GM21360 (cell line): Measurements from ENCODE around the gene SURF2.
"Not testable (repeated sequence)": the region's sequence is repeated elsewhere in the genome, so short reads cannot be mapped to it uniquely, and the experiment has no call there.

Experiments used
- ATAC-seq: cut with Tn5 transposase; IDR thresholded peaks from one replicate; pipeline ENCODE4 v1.9.1; 2021; ENCODE audit warnings: mild to moderate bottlenecking, moderate library complexity; ENCODE audit not compliant: unreplicated experiment

SURF2 gene

DNA sequence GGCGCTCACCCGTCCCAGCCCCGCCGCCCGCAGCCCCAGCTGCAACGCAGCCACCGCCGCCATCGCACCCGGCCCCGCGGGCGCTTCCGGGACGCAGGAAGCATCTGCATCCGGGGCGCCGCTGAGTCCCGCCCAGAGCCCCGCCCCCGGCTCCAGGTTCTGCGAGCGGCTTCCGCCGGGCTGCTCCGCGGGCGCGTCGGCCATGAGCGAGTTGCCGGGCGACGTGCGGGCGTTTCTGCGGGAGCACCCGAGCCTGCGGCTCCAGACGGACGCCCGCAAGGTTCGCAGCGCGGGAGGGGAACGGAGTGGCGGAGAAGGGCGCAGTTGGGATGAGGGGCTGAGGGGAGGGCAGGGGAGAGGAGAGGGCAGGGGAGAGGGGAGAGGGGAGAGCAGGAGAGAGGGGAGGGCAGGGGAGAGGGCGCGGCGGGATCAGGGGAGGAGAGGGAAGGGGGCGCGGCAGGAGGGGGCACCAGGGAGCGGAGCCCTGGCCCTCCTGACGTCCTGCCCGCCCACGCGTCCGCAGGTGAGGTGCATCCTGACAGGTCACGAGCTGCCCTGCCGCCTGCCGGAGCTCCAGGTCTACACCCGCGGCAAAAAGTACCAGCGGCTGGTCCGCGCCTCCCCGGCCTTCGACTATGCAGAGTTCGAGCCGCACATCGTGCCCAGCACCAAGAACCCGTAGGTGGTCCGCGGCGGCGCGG is at the start of gene SURF2, which contains the start of gene SURF1:
Gene SURF2, plus strand, starts transcription at position 160 of the 701 bp plus-strand sequence. Its CDS starts 43 bp downstream, at position 203.
Gene SURF1, minus strand, starts transcription at position 97 of the 701 bp plus-strand sequence. Its CDS starts 34 bp downstream, at position 63.
- no peak for ATAC-seq

DNA sequence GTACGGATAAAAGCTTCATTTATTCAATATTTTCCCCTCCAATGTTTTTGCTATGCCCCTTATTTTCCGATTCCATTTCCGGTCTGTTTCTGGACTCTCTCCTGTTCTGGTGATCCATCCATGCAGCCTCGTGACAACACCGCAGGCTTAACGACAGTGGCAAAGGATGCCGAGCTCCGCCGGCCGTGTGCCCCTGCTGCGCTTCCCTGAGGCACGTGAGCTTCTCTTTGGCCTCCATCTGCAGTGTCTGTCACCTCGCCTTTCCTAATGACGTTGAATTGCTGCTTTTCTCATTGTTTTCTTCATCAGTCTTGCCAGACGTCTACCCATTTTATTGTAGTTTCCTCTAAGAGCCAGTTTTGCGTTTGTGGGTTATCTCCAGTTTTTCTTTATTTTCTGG is 49.0 kb upstream of the SURF2 start:
- ATAC-seq = no peak

DNA sequence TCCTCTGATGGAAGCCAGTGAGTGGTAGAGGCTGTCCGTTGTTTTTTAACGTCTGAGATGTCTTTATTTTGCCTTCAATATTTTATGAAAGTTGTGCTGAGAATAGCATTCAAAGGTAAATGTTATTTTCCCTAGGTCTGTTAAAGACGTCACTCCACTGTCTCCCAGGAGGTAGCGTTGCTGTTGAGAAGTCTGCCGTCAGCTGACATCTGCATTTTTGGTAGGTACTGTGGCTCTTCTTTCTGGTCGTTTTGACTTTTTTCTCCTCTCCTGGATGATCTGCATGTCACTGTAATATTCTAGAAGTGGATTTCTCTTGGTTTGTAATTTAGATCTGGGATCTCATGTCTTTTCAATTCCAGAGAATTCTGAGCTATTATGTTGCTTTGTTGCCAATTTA is 46.7 kb upstream of the SURF2 start:
- ATAC-seq = no peak

DNA sequence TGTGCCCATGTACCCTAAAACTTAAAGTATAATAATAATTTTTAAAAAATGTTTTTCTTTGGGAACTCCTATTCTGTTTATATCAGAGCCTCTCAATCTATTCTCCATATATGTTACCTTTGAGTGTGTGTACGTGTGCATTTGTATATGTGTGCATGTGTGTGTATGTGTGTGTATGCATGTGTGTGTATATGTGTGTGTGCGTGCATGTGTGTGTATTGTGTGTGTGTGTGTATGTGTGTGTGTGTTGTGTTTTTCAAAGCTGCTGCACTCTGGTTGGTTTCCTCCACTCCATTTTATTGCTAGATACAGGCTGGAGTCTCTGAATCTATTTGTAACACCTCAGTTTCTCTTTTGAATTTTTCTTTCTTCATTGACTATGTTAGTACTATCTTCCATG is 40.4 kb upstream of the SURF2 start:
- ATAC-seq = no peak

DNA sequence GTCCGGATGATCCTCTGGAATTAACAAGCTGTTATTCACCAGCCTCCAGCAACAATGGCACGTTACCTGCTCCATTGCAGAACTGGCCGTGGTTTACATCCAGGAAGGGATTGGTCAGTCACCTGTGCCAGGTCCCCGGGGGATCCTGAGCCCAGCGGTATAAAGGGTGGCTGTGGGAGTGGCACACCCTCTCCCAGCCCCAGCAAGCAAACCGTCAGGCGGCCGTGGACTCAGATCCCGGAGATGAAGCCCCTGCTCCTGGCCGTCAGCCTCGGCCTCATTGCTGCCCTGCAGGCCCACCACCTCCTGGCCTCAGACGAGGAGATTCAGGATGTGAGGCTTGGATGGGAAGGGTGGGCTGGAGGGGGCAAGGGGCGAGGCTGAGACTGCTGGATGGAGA is 38.8 kb upstream of the SURF2 start:
- ATAC-seq = not testable (repeated sequence)

DNA sequence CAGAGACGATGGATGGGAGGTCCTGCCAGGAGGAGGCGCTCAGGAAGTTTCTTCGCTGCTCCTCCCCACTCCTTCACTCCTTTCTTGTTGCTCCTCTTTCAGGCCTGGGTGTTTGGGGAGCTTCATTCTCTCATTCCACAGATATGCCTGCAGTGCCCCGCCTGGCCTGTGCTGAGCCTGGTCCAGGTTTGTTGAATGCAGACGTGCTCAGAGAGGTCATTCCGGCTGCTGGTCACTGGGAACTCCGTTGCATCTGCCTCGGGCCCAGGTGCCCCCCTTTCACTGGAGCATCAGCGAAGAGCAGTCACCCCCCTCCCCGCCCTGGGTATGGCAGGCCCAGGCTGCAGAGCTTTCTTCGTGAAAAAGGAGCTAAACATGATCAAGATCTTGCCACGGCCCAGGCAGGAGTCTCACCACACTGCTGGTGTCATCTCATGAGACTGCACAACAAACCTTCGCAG is 35.9 kb upstream of the SURF2 start:
- ATAC-seq = no peak

DNA sequence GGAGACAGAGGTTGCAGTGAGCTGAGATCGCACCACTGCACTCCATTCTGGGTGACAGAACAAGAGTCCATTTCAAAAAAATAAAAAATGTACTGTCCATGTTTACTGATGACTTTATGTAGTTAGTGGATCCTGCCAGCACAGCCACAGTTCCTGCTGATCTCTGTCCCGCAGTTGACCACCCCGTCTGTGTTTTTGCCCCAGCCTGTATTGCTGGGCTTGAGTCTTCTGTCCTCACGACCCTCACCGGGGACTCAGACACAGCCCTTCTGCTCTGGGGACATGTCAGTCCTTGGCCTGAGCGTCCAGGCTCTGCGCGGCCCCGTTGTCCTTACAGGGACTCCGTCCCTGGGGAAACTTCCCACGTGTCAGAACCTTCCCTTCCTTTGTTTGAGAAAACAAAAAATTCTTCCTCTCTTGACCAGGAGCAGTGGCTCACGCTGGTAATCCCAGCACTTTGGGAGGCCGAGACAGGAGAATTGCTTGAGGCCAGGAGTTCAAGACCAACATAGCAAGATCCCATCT is 34.9 kb upstream of the SURF2 start:
- no peak for ATAC-seq

DNA sequence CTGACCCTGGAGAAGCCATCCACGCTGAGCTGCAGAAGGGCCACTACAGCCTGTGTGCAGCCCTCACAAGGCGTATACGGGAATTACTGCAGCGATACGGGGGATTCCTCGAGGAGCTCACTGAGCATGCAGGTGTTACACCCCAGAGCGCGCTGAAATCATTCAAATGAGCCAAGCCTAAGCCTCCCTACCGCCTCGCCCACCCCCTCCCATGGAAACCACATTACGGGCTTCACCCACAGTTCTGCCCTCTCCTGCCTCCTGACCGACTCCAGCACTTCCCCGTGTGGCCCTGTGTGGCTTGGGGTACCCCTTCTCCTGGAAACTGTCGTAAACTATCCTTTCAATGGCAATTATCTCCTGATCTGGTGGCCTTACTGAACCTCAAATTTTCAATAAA is 33.6 kb upstream of the SURF2 start:
- ATAC-seq = no peak

DNA sequence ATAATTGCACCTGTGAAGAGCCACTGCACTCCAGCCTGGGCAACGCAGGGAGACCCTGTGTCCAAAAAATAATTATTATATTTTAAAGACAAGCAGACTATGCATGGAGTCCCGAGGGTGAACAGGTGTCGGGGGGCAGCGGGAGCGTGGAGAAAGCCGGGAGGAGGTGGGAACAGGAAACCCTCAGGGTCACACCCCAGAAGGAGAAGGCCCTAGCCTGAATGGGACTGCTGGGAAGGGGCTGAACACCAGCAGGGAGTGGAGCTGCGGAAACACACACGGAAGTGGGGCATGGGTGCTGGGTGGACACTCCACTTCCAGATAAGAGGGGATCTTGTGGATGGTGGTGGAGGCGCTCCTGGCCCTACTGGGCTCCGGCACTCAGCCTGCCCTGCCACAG is 33.1 kb upstream of the SURF2 start:
- no peak for ATAC-seq

DNA sequence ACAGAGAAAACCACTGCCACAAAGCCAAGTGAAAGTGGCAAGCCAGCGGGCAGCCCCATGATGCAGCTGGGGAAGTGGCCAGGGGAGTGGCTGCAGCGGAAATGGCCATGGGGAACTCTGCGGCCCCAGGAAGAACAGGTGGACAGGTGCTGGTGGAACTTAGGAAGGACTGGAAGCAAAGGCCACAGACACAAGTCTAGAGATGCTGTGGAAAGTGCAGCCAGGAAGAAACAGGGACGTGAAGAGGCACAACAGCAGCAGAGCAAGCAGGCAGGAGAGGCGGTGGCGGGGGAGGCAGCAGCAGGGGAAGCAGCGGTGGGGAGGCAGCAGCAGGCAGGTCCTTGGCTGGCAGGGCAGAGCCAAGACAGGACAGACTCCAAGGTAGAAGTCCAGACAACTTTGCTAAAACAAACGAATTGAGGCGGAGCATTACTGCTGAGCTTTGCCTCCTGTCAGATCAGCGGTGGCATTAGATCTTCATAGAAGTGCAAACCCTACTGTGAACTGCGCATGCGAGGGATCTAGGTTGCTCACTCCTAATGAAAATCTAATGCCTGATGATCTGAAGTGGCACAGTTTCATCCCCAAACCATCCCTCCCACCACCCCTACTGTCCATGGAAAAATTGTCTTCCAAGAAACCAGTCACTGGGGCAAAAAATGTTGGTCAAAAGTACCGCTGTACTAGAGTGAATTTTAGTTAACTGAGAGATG is 32.2 kb upstream of the SURF2 start:
- ATAC-seq = no peak

DNA sequence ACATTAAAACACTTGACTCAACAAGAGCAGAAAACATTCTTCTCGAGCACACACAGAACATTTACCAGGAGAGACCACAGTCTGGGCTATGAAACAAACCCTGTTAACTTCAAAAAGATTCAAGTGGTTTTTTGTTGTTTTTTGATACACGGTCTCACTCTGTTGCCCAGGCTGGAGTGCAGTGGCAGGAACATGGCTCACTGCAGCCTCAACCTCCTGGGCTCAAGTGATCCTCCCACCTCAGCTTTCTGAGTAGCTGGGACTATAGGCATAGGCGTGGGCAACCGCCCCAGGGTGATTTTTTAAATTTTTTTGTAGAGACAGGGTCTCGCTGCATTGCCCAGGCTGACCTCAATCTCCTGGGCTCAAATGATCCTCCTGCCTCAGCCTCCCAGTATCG is 29.3 kb upstream of the SURF2 start:
- ATAC-seq = not testable (repeated sequence)

DNA sequence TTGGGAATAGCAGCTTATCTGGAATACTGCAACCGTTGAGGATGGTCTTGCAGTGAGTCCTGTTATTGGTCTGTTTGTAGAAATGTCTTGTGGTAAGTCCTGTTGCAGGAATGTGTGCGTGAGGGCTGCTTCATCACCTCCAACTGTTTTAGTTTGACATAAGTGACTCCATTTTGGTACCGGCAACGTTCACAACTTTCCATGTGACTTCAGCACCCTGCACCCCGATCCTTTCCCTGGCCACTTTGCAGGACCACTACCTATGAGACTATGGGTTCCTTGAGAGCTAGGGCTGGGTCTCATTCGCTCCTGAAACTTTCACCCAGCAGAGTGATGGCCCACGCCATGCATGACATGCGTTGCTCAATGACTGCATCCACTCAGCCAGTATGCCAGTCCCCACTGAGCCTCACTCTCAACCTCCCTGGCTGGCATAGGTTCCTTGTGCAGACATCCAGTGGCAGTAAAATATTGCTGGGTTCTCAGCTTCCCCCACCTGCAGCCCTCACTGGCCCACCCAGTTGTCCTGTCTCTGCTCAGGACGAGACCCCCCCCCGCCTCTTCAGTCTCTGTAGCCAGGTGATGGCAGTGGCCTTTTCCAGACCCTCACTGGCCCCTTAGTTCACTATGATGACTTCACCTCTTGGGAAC is 28.4 kb upstream of the SURF2 start:
- ATAC-seq = no peak

DNA sequence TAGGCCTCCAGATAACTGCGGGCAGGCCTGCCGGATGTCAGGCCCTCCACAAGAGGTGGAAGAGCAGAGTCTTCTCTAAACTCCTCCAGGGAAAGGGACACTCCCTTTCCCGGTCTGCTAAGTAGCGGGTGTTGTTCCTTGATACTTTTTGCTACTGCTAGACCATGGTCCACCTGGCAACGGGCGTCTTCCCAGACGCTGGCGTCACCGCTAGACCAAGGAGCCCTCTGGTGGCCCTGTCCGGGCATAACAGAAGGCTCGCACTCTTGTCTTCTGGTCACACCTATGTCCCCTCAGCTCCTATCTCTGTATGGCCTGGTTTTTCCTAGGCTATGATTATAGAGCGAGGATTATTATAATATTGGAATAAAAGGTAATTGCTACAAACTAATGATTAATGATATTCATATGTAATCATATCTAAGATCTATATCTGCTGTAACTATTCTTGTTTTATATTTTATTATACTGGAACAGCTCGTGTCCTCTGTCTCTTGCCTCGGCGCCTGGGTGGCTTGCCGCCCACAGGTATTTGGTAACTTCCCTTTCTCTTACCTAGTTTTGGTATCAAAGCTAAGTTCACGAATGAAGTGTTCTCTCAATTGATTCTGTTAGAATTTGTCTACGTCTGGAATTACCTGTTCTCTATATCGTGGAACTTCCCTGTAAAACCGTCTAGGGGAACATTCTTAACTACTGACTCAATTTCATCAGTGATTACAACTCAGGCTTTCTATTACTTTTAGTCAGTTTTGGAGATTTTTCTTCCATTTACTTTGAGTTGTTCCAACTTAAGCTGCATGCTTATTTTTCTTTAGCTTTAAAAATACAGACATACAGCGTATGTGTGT is 26.8 kb upstream of the SURF2 start:
- ATAC-seq = not testable (repeated sequence)

DNA sequence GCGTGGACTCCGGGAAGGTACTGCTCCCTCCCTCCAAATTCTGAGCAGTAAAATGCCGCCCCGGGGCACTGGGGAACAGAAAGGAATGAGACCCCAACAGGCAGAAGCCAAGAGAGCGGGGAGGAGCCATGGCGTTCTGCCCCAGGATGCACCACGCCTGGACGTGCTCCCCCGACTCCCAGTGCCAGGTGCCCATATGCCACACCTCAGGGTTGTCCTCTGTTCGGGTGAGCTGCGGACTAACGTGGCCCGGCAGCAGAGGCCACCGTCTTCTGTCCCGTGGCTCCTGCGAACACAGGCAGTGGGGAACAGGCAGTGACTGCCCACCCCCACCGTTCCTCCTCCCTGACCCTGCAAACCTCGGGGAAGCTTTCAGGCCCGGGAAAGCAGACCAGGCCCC is 25.1 kb upstream of the SURF2 start:
- ATAC-seq = no peak

DNA sequence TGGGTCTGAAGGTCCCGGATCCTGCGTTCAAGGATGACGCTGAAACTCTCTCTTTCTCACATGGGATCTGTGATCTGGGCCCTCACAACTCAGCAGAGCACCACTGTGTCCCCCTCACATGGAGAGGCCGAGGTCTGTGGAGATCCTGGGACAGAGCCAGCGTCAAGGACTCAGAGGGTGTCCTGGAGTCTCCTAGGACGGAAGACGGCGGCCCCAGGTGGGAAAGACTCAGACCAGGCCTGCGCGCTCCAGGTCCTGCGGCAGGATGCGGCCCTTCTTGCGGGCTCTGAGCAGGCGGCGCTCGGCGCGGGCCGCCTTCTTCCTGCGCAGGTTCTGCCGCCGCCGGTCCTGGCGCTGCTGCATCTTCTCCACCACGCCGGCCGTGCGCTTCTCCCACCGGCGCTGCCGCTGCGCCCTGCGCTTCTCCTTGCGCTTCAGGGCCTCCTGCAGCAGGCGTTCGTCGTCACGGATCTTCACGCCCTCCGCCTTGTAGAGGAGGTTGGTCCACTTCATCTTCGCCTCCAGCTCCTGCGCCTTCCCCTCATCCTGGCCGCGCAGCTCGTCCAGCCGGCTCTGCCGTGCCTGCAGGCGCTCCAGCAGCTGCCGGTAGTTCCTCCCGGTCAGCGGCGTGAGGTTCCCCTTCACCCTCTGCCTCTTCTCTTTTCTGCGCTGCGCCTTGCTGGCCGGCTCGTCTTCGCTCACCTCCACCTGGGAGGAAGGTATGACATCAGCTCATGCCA is 24.5 kb upstream of the SURF2 start:
- no peak for ATAC-seq

DNA sequence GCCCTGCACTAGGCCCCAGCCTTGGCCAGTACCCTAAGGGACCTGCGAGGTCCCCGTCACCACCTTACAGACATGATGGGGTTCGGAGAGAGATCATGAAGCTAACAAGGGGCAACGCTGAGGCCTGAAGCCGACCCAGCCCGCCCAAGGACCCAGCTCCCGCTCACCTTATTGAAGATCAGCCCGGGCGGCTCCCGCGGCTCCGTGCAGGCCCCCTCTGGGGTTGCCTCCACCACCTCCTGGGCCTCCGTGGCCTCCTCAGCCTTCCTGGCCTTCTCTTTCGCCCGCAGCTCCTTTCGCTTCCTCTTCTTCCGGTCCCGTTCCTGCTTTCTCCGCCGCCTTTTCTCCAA is 24.0 kb upstream of the SURF2 start:
- ATAC-seq = no peak

DNA sequence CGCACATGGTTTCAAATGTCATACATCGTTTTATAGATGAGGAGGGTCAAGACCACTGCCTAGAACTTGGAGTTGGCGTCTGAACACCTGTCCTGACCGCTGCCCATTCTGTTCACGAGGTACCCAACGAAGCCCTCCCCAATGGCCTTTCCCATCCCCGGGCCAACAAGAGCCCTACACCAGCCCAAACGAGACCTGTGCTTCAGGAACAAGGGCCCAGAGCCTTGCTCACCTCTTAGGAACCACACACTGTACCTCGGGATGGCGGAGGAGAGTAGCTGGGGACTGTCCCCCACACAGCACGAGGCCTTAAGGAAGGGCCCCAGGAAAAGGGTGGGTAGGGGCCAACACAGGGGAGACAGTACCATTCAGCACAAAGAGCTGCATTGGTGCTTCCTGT is 23.3 kb upstream of the SURF2 start:
- no peak for ATAC-seq

DNA sequence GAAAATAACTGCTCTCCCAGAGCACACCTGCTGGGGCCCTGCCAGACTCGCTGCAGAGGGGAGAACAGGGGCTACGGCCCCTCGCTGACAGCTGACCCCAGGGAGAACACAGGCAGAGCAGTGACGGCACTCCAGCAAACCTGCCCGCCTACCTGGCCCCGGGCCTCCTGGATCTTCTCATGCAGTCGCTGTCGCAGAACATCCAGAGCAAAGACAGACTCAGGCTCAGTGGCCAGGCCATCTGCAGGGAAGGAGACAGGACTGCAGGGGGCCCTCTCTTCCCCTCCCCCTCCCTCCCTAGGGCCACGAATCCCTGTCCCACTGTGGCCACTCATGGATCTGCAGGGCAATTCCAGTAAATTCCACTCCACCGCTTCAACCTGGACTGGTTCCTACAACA is 22.8 kb upstream of the SURF2 start:
- ATAC-seq = no peak

DNA sequence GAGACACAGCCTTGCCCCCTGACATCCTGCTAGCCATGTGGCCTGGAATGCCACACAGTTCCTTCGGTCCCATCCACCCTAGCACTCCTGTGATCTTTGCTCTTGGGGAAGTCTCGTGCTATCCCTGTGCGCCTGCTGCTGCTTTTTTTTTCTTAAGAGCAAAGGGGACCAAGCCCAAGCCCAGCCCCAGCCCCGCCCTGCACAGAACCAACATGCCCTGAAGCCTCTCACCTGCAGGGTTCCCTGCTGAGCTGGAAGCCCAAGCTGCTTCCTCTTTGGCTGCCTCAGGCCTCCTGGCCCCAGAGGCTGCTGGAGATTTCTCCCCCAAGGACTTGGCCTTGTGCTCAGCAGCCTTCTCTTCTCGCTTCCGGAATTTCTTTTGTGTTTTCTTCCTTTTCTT is 22.2 kb upstream of the SURF2 start:
- no peak for ATAC-seq

DNA sequence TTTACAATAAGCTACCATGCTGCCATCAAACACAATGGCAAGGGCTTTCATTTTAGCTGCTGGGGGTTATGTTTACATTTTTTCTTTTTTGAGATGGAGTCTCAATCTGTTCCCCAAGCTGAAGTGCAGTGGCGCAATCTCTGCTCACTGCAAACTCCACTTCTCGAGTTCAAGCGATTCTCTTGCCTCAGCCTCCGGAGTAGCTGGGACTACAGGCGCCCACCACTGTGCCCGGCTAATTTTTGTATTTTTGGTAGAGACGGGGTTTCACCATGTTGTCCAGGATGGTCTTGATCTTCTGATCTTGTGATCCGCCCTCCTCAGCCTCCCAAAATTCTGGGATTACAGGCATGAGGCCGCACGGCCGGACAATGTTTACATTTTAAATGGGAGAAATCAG is 21.5 kb upstream of the SURF2 start:
- not testable (repeated sequence) for ATAC-seq
